Osteocyte (in vitro differentiated cells): ENCODE data around the gene TXNDC8. TPM values are rescaled to one million over a fixed set of nuclear protein-coding genes. Genes with fewer than 3 reads are reported as not detected.

Experiments used
- DNase-seq: peaks from one replicate; pipeline ENCODE4 v3.0.0; 2021; ENCODE audit warnings: mixed read lengths; ENCODE audit not compliant: unreplicated experiment; ENCODE audit errors: extremely low spot score
- H3K27ac Mint-ChIP-seq: one replicate; pipeline ENCODE4 v1.8.0; 2021; ENCODE audit warnings: mild to moderate bottlenecking, mixed read lengths; ENCODE audit not compliant: unreplicated experiment
- H3K27me3 Mint-ChIP-seq: one replicate; pipeline ENCODE4 v1.8.0; 2021; ENCODE audit warnings: mixed read lengths; ENCODE audit not compliant: unreplicated experiment
- H3K36me3 Mint-ChIP-seq: one replicate; pipeline ENCODE4 v1.8.0; 2021; ENCODE audit warnings: mixed read lengths; ENCODE audit not compliant: unreplicated experiment
- H3K4me1 Mint-ChIP-seq: one replicate; pipeline ENCODE4 v1.8.0; 2021; ENCODE audit warnings: mixed read lengths; ENCODE audit not compliant: unreplicated experiment
- H3K4me3 Mint-ChIP-seq: one replicate; pipeline ENCODE4 v1.8.0; 2021; ENCODE audit warnings: mild to moderate bottlenecking, moderate library complexity, mixed read lengths; ENCODE audit not compliant: unreplicated experiment
- H3K9me3 Mint-ChIP-seq: one replicate; pipeline ENCODE4 v1.8.0; 2021; ENCODE audit warnings: mixed read lengths; ENCODE audit not compliant: unreplicated experiment
- total RNA-seq: library from RNA; stranded (reverse); gene quantifications from 2 replicates; pipeline ENCODE4 v1.2.1, GENCODE V29; 2021
- TF ChIP-seq, protein P1 (sequence below): fragments of 200-600 bp; sonication (generic); IDR thresholded peaks from 2 replicates; pipeline ENCODE4 v1.5.0; 2021; ENCODE audit warnings: antibody characterized with exemption, mild to moderate bottlenecking, moderate library complexity

TXNDC8 gene
- total RNA-seq, 1 donor from 2014 or later, result not detected

DNA sequence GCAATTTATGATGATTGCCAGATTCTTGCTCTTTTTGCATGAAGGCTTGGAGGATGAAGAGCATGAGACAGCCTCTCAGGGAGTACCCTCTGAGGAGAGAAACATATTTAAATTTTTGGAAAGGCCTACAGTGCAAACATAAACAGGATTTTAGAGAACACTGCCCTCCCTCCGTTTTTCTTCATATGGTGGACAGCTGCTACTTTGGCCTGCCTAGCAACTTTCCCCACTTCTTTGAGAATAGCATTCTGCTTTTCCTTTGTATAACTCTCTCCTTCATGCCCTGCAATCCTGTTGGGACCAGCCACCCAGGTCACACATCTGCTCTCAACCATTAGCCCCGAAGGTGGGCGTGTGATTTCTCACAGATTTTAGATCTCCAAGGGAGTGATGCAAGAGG, 60.9 kb downstream of the TXNDC8 start:
- H3K27ac Mint-ChIP-seq, result no peak overlapping the region

DNA sequence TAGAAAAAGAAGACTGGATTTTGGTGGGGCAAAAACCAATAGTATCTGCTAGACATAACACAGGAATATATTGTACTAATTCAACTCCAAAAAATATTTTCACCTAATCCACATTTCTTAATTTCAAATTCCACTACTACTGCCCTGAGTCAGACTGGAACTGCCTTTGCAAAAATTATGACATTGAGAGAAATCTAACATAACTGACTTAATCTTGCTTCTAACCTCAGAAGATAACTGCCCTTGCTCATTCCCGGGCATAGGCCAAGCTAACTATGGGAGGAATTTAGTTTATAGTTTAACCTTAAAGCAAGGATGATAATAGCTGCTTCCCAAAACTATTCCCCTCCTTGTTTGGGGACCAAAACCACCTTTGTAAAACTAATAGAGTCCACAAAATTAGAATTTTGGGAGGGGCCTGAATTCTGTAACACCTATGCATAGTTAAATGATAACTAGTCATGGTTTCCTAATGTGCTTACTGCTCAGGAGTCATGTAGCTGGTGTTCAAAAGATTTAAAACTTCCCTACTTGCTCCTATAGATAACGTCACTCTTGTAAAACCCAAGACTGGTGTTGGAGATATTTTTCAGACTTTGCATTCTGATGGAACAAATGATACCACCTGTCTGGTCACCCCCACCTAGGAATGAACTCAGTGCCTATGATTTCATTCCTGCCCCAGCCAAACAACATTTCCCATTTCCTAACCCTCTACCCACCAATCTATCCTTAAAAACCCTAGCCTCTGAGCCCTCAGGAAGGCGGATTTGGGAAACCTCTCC, 67.3 kb downstream of the TXNDC8 start:
- TF ChIP-seq, protein P1, sequence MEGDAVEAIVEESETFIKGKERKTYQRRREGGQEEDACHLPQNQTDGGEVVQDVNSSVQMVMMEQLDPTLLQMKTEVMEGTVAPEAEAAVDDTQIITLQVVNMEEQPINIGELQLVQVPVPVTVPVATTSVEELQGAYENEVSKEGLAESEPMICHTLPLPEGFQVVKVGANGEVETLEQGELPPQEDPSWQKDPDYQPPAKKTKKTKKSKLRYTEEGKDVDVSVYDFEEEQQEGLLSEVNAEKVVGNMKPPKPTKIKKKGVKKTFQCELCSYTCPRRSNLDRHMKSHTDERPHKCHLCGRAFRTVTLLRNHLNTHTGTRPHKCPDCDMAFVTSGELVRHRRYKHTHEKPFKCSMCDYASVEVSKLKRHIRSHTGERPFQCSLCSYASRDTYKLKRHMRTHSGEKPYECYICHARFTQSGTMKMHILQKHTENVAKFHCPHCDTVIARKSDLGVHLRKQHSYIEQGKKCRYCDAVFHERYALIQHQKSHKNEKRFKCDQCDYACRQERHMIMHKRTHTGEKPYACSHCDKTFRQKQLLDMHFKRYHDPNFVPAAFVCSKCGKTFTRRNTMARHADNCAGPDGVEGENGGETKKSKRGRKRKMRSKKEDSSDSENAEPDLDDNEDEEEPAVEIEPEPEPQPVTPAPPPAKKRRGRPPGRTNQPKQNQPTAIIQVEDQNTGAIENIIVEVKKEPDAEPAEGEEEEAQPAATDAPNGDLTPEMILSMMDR, result no peak
- DNase-seq, result no peak
- H3K36me3 Mint-ChIP-seq, result no peaks in the 10 kb centered on the region
- no peak overlapping the region for H3K4me3 Mint-ChIP-seq
- H3K27me3 Mint-ChIP-seq, result peaks cover 17% of the 10 kb centered on the region
- no peak overlapping the region for H3K27ac Mint-ChIP-seq
- peaks cover 4% of the 10 kb centered on the region for H3K4me1 Mint-ChIP-seq
- H3K9me3 Mint-ChIP-seq, result no peaks in the 10 kb centered on the region

More for the DNA sequence above, 60.9 kb downstream of the TXNDC8 start:
- Mint-ChIP-seq H3K36me3 (no peaks in the 10 kb centered on the region), H3K27me3 (peaks cover 2% of the 10 kb centered on the region), H3K4me1 (peaks cover 4% of the 10 kb centered on the region), H3K4me3 (no peak overlapping the region), H3K9me3 (no peaks in the 10 kb centered on the region)
- DNase-seq, result no peak
- TF ChIP-seq, protein P1, result no peak

DNA sequence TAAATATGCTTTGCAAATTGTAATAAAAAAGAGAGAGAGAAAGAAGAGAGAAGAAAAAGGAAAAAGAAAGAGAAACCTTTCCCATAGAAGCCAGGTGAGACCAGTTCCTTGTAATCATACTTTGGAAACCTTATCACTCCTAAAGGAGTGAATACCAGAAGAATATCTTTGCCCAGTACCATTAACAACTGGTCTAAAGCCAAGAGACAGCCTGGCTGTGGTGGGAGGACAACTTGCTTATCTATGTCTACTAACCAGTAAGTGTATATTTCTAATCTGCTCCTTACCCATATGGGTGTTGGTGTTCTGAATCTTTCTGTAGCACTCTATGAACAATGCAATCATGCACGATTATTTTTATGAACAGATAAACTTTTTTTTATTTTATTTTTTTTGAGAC, 70.9 kb downstream of the TXNDC8 start:
- Mint-ChIP-seq H3K4me3 (no peak overlapping the region), H3K36me3 (no peaks in the 10 kb centered on the region), H3K27me3 (peaks cover 15% of the 10 kb centered on the region), H3K9me3 (no peaks in the 10 kb centered on the region), H3K27ac (no peak overlapping the region), H3K4me1 (no peaks in the 10 kb centered on the region)
- DNase-seq, result no peak
- TF ChIP-seq, protein P1, result no peak

DNA sequence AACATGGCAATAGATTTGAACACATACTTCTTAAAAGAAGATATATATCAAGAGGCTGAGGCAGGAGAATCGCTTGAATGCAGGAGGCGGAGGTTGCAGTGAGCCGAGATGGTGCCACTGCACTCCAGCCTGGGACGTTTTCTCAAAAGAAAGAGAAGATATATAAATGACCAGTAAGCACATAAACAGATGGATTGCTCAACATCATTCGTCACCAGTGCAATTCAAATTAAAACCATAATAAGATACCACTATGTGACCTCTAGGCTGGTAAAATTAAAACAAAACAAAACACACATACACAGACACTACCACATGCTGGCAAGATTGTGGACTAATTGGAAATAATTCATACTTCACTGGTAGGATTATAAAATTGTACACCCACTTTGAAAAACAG, 76.0 kb downstream of the TXNDC8 start:
- H3K27ac Mint-ChIP-seq, result no peak overlapping the region
- H3K27me3 Mint-ChIP-seq, result no peaks in the 10 kb centered on the region
- DNase-seq, result no peak
- H3K36me3 Mint-ChIP-seq, result no peaks in the 10 kb centered on the region
- TF ChIP-seq, protein P1, result no peak
- H3K4me1 Mint-ChIP-seq, result peaks cover 15% of the 10 kb centered on the region
- no peak overlapping the region for H3K4me3 Mint-ChIP-seq
- no peaks in the 10 kb centered on the region for H3K9me3 Mint-ChIP-seq

DNA sequence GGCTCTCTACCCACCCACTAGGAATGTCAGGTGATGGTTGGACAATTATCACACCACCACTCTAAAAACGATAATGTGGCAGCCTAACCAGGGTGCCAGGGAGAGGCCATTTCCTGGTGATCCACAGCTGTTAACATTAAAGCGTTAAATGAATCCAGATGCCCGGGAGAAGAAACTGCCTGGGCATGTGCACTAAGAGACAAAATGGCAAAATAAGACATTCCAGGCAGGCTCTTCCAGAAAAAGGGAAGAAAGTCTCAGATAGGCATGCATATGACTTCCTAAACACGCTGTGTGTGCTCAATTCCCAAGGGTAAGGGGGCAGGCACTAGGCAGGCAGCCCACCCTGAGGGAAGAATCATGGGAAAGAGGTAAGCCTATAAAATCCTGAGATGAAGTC, 76.8 kb downstream of the TXNDC8 start:
- H3K9me3 Mint-ChIP-seq, result no peaks in the 10 kb centered on the region
- TF ChIP-seq, protein P1, result no peak
- no peaks in the 10 kb centered on the region for H3K36me3 Mint-ChIP-seq
- DNase-seq, result no peak
- H3K4me1 Mint-ChIP-seq, result peaks cover 15% of the 10 kb centered on the region
- H3K27me3 Mint-ChIP-seq, result no peaks in the 10 kb centered on the region
- no peak overlapping the region for H3K4me3 Mint-ChIP-seq
- no peak overlapping the region for H3K27ac Mint-ChIP-seq
